ENCODE results near the gene PRKAG3.

The PRKAG3 gene

DNA sequence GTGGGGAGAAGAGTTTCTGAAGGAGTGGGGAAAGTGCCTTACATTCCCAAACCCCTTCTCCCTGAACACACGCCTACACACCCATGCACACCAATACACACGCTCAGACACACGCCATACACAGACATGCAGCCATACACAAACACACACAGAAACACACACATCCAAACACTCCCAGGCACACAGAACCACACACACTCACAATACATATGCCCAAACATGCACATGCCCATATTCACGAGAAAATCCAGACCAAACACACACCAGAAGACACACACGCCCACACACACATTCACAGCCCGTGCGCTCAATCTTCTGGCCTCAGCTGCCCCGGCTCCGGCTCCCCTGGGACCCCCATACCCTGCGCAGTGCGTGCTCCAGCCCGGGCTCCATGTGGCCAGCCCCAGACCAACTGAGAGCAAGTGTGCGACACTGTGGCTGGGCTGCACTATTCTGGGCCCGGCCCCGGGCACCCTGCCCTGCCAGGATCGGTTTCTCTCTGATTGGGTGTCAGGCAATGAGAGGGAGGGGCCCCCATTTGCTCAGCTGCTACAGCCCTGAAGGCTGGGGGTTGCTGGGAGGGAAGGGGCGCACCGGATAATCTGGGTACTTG, at the start of gene PRKAG3:
Gene PRKAG3, minus strand, starts transcription at position 426 of the 613 bp plus-strand sequence.
- no peak for DNase-seq

DNA sequence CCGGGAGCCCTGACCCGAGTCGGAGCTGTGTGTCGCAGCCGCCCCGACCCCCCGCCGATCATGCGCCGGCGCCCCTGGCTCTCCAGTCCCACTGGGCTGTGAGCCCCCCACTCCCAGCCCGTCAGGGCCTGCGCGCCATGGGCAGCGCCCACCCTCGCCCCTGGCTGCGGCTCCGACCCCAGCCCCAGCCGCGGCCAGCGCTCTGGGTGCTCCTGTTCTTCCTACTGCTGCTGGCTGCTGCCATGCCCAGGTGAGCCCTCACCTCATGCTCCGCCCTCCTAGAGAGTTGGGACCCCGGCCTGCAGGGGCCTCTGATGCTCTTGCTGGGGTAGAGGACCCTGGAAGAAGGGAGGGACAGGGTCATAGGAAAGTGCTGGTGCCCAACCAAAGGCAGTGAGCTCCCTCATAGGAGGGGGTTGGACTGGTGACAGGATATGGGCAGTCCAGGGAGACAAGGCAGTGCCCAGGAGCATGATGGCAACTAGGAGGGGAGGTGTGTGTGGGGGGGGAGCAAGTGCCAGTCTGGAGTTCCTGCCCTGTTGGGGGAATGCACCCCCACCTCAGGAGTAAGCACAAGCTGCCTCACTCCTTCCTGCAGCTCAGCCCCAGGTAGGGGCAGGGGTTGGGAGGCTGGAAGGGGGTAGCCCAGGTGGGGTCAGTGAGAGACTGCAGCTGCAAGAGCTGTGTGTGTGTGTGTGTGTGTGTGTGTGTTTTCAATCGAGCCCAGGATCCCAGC, 49.4 kb upstream of the PRKAG3 start:
- no peak for DNase-seq

DNA sequence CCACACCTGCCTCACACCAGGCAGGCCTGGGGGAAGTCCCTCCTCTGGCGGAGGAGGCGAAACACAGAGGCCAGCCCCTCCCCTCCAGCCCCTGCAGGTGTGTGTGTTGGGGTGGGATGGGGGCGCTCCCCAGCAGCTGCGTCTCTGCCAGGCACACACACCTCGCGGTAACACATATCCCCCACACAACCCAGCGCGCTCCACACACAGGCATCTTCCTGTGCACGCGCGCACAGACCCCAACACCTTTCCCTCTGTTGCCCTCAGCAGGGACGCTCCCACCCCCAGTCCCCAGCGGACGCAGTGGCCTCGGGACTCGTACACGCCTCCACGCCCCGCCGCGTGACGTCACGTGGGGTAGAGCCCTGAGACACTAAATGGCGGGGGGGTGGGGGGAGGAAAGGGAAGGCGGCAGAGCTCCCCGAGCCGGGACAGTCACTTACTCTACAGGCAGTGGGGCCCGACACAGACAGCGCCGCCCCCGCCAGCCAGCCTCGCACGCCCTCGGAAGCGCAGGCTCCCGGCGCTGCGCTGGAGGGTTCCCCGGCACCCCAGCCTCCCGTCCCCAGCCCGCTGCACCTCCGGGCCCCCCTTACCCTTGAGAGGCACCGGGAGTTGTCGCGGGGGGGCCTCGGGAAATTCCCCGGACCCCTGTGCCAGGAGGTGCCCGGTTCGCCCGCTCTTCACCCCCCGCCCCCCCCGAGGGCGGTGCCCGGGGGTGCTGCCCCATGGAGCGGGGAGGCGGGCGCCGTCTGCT, 48.7 kb upstream of the PRKAG3 start, which contains the start of gene WNT10A:
Gene WNT10A, plus strand, starts transcription at position 751 of the 757 bp plus-strand sequence. CDS start 144 bp downstream, outside the sequence.
- no peak for DNase-seq

DNA sequence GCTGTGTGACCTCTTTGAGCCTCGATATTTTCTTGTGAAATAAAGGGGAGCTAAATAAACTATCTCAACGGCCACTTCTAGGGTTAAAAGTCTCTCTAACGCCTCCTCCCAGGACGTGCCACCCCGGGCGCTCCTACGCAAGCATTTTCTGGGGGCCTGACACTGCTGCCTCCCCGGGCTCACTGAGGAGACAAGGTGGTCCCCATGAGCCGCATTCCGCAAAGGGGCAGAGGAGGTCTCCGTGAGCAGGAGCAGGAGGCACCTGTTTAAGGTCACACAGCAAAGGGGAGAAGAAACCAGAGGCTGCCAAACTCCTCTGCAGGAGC, 48.1 kb upstream of the PRKAG3 start:
- DNase-seq = no peak

DNA sequence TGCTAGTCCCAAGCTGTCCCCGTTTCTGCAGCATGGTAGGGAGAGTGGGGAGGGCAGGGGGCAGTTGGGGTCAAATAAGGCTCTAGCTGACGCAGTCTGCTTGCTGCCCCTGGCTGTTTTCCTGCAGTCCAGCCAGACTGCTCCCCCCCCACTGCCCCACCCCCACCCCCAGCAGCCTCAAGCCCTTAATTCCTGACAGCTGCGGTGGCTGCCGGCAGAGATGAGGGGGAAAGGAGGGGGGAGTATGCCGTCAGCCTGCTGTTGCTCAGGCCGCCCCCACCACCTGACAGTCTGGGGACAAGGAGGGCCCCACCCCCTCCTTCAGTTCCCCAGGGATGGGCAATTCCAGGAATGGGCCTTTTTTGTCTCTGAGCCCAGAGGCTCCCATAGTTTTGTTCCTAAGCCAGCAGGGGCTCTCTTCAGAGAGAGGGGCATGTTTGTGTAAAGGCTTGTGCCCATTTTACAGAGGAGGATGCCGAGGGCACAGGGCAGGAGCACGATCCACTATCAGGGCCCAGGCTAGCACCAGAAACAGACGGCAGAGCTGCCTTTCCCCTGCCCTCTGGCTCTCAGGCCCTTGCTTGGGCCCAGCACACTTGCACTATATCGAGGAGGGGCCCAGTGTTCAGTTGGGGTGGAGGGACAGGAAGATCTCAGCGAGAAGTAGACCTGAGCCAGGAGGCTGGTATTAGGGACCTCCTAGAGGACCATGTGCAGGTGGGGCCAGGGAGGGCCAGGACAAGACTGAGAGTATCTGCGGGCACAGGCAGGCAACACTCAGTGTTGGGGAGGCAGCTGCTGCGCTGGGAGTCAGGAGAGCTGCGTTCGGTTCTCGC, 47.5 kb upstream of the PRKAG3 start:
- DNase-seq = no peak

DNA sequence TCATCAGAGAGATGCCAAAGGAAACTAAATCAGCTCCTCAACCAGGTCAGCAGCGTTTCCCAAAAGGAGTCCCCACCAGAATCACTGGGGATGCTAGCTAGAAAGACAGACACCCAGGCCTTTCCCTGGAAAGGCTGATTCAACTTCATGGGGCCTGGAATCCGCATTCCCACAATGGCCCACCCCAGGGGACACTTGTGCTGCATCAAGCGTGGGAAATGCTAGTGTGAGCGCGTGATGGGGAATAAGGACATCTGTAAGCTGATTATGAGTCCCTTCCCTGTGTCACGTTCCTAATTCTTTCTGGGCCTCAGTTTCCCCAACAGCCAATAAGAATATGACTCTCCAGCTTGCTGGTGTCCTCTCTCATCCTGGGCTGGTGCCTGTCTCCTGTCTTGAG, 46.9 kb upstream of the PRKAG3 start:
- no peak for DNase-seq

DNA sequence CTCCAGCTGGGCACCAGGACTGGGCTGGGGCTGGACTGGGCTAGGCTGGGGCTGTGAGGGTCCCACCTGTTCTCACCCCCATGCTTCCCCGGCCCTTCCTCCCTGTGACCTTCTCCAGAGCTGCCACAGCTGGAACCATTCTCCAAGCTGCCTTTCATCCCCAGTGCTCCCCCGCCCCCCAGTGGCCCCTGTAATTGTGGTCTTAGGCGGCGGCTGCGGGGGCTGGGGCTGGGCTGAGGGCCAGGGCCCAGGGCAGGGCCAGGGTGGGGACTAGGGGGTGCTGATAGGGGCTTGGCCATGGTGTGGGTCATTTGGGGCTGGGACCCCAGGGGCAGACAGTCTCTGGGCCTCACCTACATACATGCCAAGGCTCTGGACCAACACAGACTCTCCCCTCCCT, 46.3 kb upstream of the PRKAG3 start:
- DNase-seq = no peak

DNA sequence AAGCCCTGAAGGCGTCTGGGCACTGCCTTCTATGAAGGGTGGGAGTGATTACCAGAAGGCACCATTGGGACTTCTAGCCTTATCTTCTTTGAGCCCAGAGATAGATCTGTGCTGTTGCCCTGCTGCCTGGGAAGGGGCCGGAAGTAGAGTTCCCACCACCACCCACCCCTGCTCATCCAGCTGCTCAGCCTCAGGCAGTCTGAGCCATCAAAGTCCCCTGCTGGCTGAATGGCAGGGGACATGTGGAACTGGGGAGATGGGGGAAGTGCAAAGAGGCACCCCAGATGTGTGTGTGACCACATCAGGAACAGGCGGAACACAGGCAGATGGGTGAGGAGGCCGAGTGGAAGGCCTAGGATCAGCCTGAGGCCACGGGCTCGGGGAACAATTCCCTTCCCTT, 45.7 kb upstream of the PRKAG3 start:
- no peak for DNase-seq

DNA sequence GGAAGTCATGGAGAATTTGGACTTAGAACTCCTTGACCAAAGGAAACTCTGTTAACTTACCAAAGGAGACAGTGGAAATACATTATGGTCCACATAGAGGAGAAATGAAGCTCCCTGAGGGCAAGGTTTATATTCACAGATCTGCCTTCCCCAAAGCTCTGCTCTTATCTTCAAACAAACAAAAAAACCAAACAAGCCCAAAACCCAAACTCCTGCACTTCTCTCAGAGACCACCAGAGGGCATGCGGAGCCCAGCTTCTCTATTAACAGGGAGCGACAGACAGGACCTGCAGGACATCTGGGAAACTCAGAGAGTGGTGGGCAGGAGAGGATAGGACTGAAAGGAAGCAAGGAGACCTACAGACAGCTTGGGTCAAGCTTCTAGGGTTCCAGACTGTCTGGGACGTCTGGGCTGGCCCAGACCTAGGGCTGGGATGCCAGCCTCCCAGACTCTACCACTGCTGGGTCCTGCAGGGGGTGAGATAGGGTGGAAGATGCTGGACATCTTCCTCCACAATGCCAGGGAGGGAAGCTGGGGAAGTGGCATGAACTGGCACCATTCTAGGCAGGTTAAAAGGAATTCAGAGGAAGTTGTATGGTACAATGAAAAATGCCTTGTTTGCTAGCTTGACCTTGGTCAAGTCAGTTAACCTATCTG, 45.1 kb upstream of the PRKAG3 start:
- DNase-seq = peak; percentile 45

DNA sequence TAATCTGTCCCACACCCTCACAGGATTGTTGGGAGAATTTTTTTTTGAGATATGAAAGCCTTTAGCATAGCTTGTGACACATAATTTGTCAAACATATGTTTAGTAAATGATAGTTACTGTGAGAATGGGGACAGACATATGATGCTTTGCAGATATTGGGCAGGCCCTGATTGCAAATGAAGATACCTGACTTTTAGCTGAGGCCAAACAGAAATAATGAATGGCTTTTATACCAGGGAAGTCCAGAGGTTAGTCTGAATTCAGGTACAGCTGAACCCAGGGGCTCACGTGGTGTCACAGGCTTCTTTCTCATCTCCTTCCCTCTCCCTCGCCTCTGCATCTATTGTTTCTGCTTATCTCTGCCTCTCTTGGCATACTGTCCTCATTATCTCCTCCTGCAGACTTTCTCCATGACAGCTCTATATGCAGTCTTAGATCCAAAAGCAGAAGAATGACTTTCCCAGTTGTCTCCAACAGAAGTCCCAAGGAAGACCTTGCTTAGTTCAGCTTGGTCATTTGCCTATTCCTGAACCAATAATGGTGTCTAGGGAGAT, 44.2 kb upstream of the PRKAG3 start:
- DNase-seq = no peak

DNA sequence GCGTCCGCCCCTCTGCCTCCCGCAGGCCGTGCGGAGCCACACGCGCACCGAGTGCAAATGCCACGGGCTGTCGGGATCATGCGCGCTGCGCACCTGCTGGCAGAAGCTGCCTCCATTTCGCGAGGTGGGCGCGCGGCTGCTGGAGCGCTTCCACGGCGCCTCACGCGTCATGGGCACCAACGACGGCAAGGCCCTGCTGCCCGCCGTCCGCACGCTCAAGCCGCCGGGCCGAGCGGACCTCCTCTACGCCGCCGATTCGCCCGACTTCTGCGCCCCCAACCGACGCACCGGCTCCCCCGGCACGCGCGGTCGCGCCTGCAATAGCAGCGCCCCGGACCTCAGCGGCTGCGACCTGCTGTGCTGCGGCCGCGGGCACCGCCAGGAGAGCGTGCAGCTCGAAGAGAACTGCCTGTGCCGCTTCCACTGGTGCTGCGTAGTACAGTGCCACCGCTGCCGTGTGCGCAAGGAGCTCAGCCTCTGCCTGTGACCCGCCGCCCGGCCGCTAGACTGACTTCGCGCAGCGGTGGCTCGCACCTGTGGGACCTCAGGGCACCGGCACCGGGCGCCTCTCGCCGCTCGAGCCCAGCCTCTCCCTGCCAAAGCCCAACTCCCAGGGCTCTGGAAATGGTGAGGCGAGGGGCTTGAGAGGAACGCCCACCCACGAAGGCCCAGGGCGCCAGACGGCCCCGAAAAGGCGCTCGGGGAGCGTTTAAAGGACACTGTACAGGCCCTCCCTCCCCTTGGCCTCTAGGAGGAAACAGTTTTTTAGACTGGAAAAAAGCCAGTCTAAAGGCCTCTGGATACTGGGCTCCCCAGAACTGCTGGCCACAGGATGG, 42.0 kb upstream of the PRKAG3 start:
- no peak for DNase-seq

DNA sequence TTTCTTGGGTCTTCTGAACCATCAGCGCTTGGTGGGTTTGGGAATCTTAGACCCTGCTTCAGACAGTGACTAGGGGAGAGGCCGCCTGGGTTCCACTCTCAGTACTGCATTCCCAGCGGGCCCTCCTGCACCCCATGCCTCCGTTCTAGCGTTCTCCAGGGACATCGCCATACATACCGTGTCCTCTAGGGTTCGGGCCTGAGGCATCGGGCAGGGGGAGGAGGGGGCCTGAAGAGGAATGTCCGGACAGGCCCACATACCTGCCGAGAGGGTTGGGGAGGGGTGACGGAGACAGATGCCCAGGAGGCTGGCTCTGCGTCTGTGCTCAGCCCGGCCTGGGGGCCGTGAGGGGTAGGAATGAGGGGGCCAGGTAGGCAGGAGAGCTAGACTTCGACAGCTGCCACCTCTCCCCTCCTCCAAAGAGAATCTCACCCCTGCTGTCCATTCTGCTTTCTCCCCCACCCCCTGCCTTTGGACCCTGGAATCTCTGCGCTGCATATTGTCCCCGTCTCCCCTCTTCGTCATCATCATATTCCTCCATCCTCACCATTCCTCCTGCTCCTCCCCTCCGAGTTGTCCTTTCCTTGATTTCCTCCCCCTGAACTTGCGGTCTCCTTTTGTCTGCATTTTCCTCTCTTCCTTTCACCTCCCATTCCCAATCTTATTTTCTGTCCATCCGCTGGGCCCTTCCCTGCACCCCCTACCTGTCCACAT, 41.2 kb upstream of the PRKAG3 start:
- DNase-seq = no peak

DNA sequence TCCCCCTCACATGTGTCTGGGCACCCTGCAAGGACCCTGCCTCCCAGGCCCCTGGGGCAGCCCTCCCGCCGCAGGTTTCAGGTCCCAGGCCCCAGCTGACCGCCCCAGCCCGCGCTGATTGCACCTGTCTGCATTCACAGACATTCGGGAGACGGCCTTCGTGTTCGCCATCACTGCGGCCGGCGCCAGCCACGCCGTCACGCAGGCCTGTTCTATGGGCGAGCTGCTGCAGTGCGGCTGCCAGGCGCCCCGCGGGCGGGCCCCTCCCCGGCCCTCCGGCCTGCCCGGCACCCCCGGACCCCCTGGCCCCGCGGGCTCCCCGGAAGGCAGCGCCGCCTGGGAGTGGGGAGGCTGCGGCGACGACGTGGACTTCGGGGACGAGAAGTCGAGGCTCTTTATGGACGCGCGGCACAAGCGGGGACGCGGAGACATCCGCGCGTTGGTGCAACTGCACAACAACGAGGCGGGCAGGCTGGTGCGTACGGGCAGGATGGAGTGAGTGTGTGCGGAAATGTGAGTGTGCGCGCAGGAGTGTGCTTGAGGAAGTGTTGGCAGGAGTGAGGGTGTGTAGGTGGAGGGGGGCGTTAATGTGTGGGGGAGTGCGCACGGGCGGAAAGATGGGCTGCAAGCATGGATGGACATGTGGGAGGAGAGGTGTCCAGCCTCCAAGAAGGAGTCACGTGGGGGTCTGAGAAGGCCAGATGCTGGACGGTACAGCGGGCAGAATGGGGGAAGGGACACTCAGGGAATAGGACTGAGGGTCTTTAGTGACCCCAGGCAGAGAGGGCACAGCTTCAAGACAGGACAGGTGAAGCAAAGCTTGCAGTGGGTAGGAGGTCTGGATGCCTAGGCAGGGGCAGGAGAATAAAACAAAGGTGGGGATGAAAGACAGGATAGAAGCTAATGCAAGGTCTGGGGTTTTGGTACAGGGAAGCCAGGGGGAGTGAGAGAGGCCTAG, 40.0 kb upstream of the PRKAG3 start:
- DNase-seq = no peak

DNA sequence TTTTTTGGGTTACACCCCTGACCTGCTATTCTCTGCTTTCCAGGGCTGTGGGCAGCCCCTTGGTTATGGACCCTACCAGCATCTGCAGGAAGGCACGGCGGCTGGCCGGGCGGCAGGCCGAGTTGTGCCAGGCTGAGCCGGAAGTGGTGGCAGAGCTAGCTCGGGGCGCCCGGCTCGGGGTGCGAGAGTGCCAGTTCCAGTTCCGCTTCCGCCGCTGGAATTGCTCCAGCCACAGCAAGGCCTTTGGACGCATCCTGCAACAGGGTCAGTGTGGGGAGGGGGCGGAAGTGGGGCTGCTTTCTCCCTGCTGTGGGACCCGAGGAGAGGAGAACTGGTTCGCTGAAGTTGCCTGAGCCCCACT, 39.4 kb upstream of the PRKAG3 start:
- no peak for DNase-seq

DNA sequence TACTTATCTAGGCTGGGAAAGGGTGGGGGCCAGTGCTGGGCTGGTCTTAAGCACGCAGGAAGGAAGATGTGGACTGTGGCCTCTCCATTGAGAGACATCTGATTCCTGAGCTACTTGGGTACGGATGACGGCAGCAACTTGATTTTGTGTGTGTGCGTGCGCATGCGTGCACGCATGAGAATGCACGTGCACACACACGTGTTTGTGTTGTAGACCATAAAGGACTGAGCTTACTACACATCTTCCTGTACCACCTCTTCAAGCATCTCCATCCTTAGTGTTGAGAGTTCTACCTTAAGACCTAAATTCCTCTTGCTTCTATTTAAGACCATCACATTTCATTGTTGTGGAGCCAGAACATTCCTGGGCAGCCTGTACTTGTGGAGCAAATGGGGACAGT, 37.5 kb upstream of the PRKAG3 start:
- DNase-seq = no peak

DNA sequence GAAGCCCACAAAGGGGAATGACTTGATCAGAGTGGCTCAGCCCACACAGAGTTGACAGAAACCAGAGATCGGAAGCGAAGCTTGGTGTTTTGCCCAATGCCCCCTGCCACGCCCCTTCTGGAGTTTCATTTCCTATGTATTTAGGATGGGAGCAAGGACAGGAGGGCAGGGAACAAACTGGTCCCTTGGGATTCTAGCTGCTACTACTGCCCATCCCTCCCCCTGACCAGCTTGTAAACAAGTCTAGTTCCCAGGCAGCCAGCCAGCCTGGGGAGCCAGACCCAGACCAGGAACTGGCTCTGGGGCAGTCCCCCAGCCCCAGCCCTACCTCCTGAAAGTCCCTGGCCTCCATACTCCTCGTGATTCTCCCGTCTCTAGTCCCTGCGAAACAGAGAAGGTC, 36.3 kb upstream of the PRKAG3 start:
- DNase-seq = peak; percentile 28

DNA sequence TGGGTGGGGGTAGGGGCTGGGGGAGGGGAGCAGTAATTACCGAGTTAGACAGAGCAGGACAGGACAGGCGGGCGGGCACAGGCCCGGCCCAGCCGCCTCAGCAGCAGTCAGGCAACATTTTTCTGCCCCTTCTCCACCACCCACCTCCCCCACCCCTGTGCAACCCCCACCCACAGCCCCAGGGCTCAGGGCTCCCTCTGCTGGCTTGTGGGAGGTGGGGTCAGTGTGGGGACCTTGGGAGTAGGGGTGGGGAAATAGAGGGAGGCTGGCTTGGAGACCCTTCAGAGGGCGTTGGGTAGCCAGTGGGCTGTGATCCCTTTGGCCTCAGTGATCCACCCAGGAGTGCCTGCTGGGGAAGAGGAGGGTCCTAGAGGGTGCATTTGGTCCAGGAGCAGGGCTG, 34.4 kb upstream of the PRKAG3 start:
- DNase-seq = no peak

DNA sequence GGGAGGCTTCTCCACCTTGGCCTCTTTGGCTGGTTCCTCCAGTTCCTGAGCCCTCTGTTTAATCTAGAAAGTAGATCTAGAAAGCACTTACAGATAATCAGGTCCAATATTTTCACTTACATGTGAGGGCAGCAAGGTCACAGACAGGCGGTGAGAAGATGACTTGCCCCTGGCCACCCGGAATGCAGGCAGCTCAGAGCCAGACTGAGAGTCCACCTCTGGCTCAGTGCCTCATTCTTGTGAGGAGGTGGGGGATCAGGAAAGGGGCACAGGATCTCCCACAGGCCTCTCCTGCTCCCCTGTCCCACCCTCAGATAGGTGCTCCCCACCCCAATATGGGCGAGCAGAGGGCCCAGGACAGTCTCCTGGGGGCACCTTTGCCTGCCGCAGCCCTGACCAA, 33.8 kb upstream of the PRKAG3 start:
- DNase-seq = no peak

DNA sequence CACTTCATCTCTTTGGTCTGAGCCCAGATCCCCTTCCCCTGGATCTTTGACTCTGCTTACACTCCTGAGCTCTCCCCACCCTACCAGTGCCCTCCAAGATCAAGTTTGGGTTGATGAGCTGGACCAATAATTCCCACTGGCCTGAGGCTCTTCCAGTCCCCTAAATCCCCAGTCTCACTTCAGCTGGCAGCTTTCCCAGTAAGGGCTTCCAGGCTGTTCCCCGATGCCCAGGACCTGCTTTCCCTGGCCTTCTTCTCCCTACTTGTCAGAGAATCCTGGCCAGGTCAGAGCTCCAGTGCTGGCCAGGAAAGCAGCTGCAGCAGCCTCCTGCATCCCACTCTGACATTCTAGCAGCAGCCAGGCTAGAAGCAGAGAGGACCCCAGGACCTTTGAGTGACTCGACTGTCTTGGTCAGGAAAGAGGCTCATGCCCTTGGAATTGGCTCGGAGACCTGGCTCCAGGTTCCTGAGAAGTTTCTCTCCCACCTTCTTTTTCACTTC, 31.5 kb upstream of the PRKAG3 start:
- DNase-seq = no peak

Data from DMS153 (cell line).